GM19372 (cell line): ENCODE data around the gene ABCC6.
"Not testable (repeated sequence)": the region's sequence is repeated elsewhere in the genome, so short reads cannot be mapped to it uniquely, and the experiment has no call there.

Experiments used
- ATAC-seq: cut with Tn5 transposase; IDR thresholded peaks from one replicate; pipeline ENCODE4 v1.9.1; 2021; ENCODE audit warnings: mild to moderate bottlenecking, low read depth, moderate library complexity; ENCODE audit not compliant: unreplicated experiment

ABCC6 gene

DNA sequence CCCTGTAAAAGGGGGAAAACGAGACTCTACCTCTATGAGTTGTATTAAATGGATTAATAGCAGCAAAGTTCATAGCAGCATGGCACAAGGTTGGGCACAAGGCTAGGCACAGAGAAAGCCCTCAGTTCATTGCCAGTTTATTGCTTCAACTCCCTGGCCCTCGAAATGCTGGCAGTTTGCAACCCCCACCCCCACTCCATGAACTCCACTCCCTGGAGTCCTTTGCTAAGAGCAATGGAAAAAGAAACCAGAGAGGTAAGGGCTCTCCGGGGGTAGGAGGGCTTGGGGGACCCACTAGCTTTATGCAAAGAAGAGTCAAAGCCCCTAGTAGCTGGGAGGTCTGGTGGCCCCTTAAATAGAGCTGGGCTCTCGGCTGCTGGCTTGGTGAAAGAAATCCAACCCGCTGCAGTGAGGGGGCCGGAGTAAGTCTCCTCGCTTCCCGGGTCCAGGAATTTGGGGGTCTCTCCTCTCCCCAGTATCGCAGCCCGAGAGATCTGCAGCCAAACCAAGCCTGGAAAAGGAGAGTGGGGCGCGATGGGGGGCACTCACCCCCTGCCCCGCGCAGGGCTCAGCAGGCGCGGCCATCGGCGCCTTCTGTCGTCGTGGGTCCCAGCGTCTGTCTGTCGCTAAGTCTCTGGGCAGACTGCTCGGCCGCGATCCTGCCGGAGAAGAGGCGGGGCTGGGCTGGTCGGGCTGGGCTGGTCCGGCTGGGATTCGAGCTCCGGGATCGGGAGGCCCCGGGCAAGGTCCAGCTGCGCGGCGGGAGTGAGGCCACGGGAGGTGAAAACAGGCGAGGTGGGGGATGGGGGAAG, at the start of gene ABCC6:
TSS of gene ABCC6 (minus strand) at position 645 of the 812 bp plus-strand sequence. CDS start at position 585, 60 bp downstream.
- not testable (repeated sequence) for ATAC-seq

DNA sequence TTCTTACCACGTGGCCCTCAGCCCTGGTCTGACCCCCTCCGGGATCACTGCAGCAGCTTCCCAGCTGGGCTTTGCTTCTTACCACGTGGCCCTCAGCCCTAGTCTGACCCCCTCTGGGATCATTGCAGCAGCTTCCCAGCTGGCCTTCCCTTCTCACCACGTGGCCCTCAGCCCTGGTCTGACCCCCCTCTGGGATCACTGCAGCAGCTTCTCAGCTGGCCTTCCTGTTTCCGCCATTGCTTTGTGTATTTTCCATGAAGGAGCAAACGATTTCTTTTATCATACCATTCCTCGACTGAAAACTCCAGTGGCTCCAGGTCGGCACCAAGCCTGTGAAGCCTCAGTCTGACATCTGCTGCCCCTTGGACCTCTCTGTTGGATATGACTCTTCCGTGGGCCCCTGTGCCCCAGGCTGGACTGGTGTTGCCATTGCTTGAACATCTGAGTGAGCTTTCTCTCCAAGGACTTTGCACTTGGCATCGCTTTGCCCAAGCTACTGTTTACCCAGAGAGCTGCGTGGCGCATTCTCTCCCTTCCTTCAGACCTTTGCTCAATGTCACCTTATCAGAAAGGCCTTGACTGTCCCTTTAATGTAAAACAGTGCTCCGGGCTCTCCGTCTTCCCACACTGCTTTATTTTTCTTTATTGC, 49.4 kb upstream of the ABCC6 start:
- ATAC-seq = not testable (repeated sequence)

DNA sequence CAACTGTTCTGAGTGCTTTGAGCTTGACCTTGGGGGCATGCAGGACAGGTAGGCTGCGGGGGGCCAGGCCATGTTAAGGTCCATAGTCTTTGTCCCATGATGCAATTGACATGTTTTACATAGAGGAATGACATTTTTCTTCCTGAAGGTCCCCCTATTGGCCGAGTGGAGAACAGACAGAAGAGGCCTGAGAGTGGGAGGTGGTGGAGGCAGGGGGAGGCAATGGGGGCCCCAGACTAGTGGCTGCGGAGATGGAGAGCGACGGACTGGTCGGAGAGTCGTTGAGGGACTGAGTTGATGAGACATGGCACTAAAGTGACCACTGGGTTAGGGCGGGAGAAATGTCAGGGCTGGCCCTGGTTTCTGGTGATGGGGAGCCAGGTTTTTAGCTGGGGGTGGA, 48.4 kb upstream of the ABCC6 start:
- ATAC-seq = not testable (repeated sequence)

DNA sequence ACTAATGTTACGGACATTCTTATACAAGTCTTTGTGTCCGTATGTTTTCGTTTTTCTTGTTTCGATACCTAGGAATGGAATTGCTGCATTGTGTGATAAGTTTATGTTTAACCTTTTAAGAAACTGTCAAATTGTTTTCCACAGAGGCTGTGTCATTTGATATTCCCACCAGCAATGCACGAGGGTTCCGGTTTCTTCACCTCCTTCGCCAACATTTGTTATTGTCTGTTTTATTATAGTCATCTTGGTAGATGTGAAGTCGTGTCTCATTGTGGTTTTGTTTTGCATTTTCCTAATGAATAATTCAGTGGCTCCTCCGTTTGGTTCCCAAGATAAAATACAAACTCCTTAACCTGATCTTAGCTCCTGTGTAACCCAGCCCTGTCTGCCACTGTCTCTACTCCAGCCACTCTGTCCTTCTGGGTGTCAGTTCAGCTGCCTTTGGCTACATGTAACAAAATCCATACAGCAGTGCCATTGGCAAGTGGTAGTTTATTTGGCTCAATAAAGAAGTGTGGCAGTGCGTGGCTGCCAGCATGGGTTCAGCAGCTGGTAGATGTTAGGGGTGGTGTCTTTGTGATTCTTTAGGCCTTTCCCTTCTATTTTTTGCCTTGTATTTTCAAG, 45.0 kb upstream of the ABCC6 start:
- ATAC-seq = not testable (repeated sequence)

DNA sequence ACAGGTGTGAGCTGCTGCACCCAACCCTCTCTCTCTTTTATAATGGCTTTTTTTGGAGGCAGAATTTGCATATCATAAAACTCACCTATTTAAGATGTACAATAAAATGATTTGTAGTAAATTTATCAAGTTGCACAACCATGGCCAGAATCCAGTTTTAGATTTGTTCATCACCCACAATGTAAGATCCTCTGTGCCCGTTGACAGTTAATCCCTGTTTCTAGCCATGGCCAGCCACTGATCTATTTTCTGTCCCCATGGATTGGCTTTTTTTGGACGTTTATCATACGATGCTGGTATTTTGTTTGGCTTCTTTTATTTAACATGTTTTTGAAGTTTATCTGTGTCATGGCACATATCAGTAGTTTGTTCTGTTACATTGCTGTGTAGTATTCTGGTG, 44.4 kb upstream of the ABCC6 start:
- not testable (repeated sequence) for ATAC-seq

DNA sequence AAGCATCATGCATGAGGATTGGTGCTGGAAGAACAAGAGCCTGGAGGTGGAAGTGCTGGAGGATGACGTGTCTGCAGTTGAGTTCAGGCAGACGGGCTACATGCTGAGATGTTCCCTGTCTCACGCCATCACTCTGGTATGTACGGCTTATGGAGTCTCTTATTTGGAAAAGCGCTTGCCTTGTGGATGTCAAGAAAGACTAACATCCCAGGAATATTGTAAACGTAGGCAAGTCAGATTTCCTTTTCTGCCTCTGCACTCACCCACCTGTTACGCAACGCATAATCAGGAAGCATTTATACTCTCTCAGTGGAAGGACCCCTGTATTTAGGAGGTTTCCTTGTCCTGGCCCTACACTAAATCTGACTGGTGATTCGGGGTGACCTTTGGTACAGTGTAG, 41.8 kb upstream of the ABCC6 start:
- not testable (repeated sequence) for ATAC-seq

DNA sequence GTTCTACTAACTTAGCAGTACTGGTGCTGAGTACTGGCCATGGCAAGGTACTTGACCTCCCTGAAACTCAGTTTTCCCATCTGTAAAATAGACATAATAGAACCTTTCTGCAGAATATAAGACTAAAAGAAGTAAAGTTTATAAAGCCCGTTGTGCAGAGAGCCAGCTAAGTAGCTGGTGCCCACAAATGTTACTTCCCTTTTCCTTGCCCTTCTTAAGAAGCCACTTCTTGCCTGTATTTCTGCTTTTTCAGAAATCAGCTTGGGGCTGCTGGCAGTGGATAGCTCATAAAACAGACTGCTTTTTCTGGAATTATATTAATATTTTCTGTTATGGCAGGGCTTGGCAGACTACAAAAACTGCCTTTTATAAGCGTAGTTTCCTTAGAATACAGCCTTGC, 40.7 kb upstream of the ABCC6 start:
- ATAC-seq = not testable (repeated sequence)

DNA sequence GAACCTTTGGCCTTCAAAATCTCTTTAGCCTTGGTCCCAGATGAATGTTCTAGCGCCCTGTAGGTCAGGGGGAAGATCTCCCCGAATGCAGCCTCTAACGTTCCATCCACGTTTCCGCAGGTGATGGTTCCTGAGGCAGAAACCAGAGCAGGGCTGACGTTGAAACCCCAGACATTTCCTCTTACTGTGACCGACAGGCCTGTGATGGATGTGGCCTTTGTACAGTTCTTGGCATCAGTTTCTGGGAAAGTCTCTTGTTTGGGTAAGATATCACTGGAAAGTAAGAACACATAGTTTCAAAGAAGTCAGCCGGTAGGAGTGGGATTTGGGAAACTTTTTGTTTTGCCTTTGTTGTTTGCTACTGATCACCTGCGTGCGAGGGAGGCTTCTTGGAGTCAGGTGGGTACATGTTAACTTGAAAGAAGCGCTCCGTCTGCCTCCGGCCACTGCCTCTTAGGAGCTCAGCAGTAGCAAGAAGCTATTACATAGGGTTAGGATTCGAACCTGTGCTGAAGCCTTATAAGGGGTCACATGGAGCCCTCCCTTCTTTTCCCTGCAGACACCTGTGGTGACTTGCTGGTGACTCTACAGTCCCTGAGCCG, 39.8 kb upstream of the ABCC6 start:
- not testable (repeated sequence) for ATAC-seq

DNA sequence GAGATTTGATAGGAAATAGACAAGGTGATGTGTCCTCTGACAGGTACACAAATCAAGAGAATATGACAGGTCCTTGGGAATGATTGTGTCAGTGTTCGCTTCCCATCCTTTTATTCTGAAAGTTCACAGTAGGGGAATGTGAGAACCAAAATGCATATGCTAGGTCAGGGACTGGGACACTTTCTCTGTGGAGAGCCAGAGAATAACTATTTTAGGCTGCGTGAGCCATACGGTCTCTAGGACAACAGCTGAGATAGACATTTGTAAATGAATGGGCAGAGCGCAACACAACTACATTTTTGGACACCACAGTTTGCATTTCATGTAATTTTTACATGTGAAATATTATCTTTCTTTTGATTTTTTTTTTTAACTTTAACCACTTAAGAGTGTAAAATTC, 36.7 kb upstream of the ABCC6 start:
- ATAC-seq = not testable (repeated sequence)

DNA sequence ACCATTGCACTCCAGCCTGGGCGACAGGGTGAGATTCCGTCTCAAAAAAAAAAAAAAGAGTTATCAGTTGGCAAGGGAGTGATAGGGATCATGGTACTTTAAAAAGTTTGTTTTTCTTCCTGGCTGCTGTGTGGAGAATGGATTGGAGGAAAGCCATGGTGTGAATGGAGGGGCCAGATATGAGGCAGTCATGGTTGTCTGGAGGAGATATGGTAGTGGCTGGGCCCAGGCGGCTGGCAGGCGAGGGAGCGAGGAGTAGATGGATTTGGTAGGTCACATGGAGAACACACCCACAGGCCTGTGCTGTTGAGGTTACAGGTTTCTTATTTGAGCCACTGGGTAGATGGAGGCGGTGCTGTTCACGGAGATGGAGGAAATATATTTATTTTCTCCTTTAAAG, 35.5 kb upstream of the ABCC6 start:
- not testable (repeated sequence) for ATAC-seq

DNA sequence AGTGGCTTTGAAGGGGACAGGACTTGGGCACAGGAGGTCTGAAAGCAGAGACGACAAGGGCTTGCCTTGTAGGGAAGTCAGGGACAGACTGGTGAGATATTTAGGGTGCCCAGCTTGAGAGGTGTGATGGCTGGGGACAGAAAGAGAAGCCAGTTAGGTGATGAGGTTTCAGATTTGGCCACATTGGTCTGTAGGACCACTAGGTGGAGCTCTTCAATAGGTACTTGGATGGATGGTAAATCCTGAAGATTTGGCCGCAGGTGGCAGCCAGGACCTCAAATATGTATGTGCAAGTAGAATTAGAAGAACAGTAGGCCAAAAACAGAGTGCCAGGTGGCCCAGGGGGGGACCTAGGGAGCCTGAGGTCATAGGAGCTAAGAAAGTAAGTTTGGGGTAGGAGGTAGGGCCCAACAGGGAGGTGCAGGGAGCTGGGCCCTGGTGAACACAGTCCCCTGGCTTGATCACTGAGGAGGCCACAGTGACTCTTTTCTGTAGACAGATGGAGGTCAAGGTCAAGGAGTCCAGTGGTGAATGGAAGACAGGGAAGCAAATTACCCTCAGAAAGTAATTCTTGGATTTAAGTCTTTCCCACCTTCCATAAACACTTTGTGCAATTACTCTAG, 34.1 kb upstream of the ABCC6 start:
- ATAC-seq = not testable (repeated sequence)

DNA sequence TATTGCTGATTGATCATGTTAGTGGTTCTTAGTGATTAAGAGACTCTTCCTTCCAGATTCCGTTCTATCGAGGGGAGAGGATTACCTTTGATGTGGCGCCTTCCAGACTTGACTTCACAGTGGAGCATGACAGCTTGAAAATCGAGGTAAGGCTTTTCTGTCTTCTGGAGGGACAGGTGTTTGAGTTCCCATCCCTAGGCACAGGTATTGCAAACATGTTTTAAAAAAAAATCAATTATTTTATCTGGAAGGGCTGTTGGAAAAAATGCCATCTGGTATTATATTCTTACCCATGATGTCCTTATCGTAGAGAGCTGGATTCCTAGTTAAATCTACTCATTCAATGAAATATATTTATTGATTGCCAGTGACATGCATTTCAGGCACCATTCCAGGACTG, 29.1 kb upstream of the ABCC6 start:
- not testable (repeated sequence) for ATAC-seq

DNA sequence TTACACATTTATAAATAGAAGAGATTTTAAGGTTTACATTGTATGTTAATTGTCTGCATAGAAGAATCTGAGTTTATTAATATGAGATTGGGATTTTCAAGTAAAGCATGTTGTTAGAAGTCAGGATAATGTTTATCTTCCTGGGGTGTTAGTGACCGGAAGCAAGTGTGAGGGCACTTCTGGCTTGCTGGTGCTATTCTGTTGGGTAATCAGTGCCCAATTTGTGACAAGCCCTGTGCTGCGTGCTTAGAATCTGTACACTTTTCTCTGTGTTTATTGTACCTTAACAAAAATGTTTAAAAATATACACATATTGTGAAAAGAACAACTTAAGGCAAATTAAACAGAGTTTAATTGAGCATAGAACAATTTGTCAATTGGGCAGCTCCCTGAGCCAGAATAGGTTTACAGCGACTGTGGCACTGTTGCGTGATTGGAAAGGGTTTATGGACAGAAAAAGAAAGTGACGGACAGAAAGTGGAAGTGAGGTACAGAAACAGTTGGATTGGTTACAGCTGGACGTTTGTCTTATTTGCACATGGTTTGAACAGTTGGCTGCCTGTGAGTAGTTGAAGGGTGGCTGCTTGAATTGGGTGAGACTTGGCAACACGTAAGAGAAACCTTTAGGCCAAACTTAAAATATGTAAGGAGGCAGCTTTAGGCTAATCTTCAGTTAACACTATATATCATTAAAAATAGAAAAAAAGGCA, 26.5 kb upstream of the ABCC6 start:
- not testable (repeated sequence) for ATAC-seq

DNA sequence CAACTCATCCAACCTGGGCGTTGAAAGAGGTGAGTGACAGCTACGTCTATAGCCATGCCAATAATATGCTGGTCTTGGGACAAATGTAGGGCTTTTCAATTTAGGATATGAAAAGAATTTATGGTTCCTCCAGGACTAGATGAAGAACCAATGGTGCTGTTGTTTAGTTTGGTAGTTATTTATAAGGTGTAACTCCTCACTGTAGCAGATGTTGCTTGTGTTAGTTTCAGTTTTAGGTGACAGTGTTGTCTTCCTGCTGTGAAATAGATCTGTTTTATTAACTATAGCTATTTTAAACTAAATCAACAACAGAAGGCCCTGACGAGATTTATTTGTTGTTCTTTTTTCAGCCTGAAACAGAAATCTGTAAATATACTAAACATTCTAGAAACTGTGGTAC, 24.1 kb upstream of the ABCC6 start:
- not testable (repeated sequence) for ATAC-seq

DNA sequence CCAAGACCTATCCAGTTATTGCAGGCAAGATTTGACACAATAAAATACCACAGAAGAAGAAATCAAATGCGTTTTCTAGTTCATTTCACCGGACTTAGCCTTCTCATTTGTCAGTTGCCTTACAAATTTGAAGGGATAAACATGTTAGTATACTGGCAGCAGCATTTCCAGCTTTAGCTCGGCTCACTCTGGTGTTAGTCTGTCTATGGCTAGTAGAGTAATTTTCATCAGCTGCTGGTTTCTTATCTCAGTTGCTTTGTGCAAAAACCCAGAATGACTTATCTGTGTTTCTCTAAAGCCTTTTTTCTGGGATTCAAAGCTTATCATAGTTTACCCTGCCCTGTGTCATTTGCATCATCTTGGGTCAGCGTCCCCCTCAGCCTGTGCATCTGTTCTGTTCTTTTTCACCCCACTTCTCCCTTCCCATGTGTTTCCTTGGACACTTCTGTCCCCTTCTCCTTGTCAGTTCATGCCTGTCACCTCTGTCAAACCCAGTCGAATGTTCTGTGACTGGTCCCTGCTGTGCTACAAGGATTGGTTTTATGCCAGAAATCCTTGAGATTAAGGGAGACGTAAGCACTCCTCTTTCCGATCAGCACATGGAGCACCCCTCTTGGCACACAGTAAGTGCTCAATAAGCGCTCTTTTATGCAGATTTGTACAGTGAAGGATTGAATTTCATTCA, 23.4 kb upstream of the ABCC6 start:
- ATAC-seq = not testable (repeated sequence)

DNA sequence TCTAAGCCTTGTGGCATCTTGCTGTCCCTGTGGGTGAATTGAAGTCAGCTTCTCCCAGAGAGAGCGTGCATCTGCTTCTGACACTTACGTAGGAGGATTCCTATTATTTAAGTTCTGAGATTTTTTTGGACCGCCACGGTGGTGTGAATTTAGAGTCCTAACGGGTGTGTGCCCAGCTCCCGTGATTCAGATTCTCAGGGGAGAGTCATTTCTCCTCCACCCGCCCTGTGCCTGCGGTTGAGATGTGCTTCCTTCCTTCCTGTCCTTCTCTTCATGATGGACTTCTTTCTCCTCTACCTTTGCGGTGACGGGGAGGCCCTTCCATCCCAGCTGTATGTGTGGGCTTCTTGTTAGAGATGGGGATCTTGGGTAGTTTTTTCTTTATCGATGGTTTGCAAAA, 20.6 kb upstream of the ABCC6 start:
- ATAC-seq = not testable (repeated sequence)

DNA sequence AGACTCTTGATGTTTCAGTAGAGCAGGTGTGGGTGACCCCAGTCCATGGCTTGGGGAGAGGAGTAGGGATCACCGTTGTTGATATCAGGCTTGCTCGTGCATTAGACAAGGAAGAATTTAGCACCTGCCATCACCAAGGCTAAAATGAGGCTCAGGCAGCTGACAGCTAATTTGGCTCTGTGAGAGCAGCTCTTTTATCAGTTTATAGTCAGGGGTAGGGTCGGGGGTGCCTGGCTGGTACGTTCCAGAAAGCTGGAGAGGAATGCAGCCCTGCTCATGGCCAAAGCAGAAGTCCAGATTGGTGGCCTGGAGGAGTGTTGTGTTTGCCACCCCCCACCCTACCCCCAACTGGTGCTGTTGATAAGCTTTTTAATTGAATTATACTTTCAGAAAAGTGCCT, 17.4 kb upstream of the ABCC6 start:
- not testable (repeated sequence) for ATAC-seq

DNA sequence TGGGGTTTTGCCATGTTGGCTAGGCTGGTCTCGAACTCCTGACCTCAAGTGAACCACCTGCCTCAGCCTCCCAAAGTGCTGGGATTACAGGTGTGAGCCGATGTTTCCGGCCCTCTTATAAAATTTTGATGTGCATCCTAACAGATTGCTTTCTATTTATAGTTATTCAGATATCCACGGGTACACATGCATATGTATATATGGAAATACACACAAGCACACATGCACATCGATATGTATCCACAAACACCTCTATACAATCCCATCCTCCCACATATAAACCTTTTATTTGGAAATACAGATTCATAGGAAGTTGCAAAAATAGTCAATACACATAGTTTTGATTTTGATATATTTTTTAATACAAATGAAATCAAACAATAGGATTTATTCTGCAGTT, 14.4 kb upstream of the ABCC6 start:
- not testable (repeated sequence) for ATAC-seq

DNA sequence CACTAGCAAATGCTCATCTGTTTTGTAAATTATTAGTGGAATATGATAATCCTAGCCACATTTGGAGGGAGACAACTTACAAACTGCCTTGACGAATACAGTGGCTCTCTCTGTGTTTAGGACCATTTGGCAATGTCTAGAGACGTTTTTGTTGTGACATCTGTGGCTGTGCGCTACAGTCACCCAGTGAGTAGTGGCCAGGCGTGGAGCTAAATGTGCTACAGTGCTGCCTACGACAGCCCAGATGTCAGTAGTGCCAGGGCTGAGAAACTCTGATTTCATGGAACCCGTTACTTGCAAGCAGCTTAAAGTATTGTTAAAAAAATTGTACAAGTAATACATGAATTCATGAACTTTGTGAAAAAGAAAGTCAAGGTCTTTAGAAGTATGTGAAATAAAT, 13.8 kb upstream of the ABCC6 start:
- not testable (repeated sequence) for ATAC-seq
